PC-3 (cell line): ENCODE results near the gene DRD1. TPM values are rescaled to one million over a fixed set of nuclear protein-coding genes. Genes with fewer than 3 reads are reported as not detected.
"Not testable (repeated sequence)": the region's sequence is repeated elsewhere in the genome, so short reads cannot be mapped to it uniquely, and the experiment has no call there.

ENCODE experiments used
- ATAC-seq: fragments of 200-7000 bp; cut with Tn5 transposase; 2 replicates; pipeline ENCODE4 v1.9.1; 2020; ENCODE audit warnings: mild to moderate bottlenecking, moderate library complexity
- BruUV-seq: library from RNA; stranded (reverse); fragments of 400-500 nt; replicated peaks from 2 replicates; lab custom pipeline; 2021; lab: Mats Ljungman, UMichigan
- CTCF ChIA-PET: fragments of 300-600 bp; sonication (Branson Sonifier 250); formaldehyde crosslinking; loops from one replicate; lab custom pipeline; 2022; ENCODE audit warnings: antibody characterized with exemption; lab: Charles Lee
- POLR2A ChIA-PET: fragments of 300-600 bp; sonication (Branson Sonifier 250); formaldehyde crosslinking; loops from one replicate; lab custom pipeline; 2022; ENCODE audit warnings: antibody characterized with exemption; ENCODE audit not compliant: unreplicated experiment; lab: Charles Lee
- DNase-seq: peaks from one replicate; pipeline ENCODE4 v3.0.0-alpha.2; 2015
- H2AFZ ChIP-seq: fragments of 300-600 bp; sonication (generic); 2 replicates; pipeline ENCODE4 v1.6.0; 2016; ENCODE audit warnings: antibody characterized with exemption, low read length
- H3F3A ChIP-seq: fragments of 300-600 bp; sonication (generic); one replicate; pipeline ENCODE4 v1.6.0; 2017; ENCODE audit warnings: antibody characterized with exemption, low read length, control low read depth, mild to moderate bottlenecking; ENCODE audit not compliant: unreplicated experiment
- H3K27ac ChIP-seq: fragments of 300-600 bp; sonication (generic); 2 replicates; pipeline ENCODE4 v1.5.1; 2016; ENCODE audit warnings: mild to moderate bottlenecking, low read length
- H3K27me3 ChIP-seq: fragments of 300-600 bp; sonication (generic); 2 replicates; pipeline ENCODE4 v1.6.1; 2016; ENCODE audit warnings: low read length, mixed read lengths
- H3K36me3 ChIP-seq: fragments of 300-600 bp; sonication (generic); 2 replicates; pipeline ENCODE4 v1.6.1; 2016; ENCODE audit warnings: low read depth, mixed run types, low read length, mixed read lengths
- H3K4me1 ChIP-seq: fragments of 300-600 bp; sonication (generic); 2 replicates; pipeline ENCODE4 v1.5.1; 2016; ENCODE audit warnings: low read length; ENCODE audit not compliant: insufficient read depth
- H3K4me2 ChIP-seq: fragments of 300-600 bp; sonication (generic); 2 replicates; pipeline ENCODE4 v1.6.0; 2016; ENCODE audit warnings: low read length
- H3K4me3 ChIP-seq: fragments of 300-600 bp; sonication (generic); 2 replicates; pipeline ENCODE4 v1.5.1; 2016; ENCODE audit warnings: mild to moderate bottlenecking, low read length, mixed read lengths
- H3K79me2 ChIP-seq: fragments of 300-600 bp; sonication (generic); 2 replicates; pipeline ENCODE4 v1.6.1; 2017; ENCODE audit warnings: low read length, mixed read lengths
- H3K9ac ChIP-seq: fragments of 300-600 bp; sonication (generic); 2 replicates; pipeline ENCODE4 v1.6.0; 2016; ENCODE audit warnings: mild to moderate bottlenecking, low read length
- H3K9me2 ChIP-seq: fragments of 300-600 bp; sonication (generic); replicated peaks from 2 replicates; pipeline ENCODE4 v1.6.1; 2016; ENCODE audit warnings: mixed run types, low read length, mixed read lengths
- H3K9me3 ChIP-seq: fragments of 300-600 bp; sonication (generic); 2 replicates; pipeline ENCODE4 v1.6.1; 2016; ENCODE audit warnings: low read length, mixed read lengths
- H4K20me1 ChIP-seq: fragments of 300-600 bp; sonication (generic); 2 replicates; pipeline ENCODE4 v1.6.1; 2016; ENCODE audit warnings: low read length, mixed read lengths
- CTCF ChIP-seq: fragments of 300-600 bp; sonication (generic); conservative IDR thresholded peaks from 2 replicates; pipeline ENCODE4 v1.5.1; 2017; ENCODE audit warnings: antibody characterized with exemption, low read depth, mild to moderate bottlenecking, low read length
- EZH2 ChIP-seq: fragments of 300-600 bp; sonication (generic); IDR thresholded peaks from one replicate; pipeline ENCODE4 v1.6.1; 2017; ENCODE audit warnings: antibody characterized with exemption, mild to moderate bottlenecking, low read length; ENCODE audit not compliant: unreplicated experiment
- EZH2phosphoT487 ChIP-seq: fragments of 300-600 bp; sonication (generic); IDR thresholded peaks from 2 replicates; pipeline ENCODE4 v1.6.1; 2018; ENCODE audit warnings: mild to moderate bottlenecking, antibody characterized with exemption, low read length, borderline replicate concordance
- intact Hi-C: fragments of 100-400 bp; cut with micrococcal nuclease; formaldehyde crosslinking; loops from 2 replicates; pipeline ENCODE4 v1.9.0; 2023
- total RNA-seq: library from RNA; depleted of rRNA; stranded (reverse); fragments of >200 nt; gene quantifications from 2 replicates; pipeline ENCODE4 v1.2.3, GENCODE V29; 2014

DRD1 gene
- total RNA-seq, 1 experiment from 2014 or later, result not detected

GRCh38 chr5:175427762-175428161, 16.2 kb downstream of the DRD1 start:
- DNase-seq (no peak), ATAC-seq (no peak)
- ChIA-PET CTCF (no interaction called here), POLR2A (no interaction called here)
- H3K27ac ChIP-seq, result no peak overlapping the region
- no peaks in the 10 kb centered on the region for H3F3A ChIP-seq
- no peak overlapping the region for H2AFZ ChIP-seq
- no peaks in the 10 kb centered on the region for H4K20me1 ChIP-seq
- no peak overlapping the region for H3K4me2 ChIP-seq
- H3K79me2 ChIP-seq, result no peaks in the 10 kb centered on the region
- H3K9me2 ChIP-seq, result no peaks in the 10 kb centered on the region
- H3K9ac ChIP-seq, result no peak overlapping the region
- peaks cover 17% of the 10 kb centered on the region for H3K27me3 ChIP-seq
- TF ChIP-seq EZH2phosphoT487 (no peak), CTCF (no peak), EZH2 (no peak)
- intact Hi-C loops, result no loop called here
- H3K36me3 ChIP-seq, result no peaks in the 10 kb centered on the region
- no TSS peak for BruUV-seq
- H3K4me3 ChIP-seq, result no peak overlapping the region
- H3K4me1 ChIP-seq, result no peaks in the 10 kb centered on the region
- H3K9me3 ChIP-seq, result no peaks in the 10 kb centered on the region

- ATAC-seq, H3K4me3 ChIP-seq, DNase-seq, H3K9ac ChIP-seq, H4K20me1 ChIP-seq, H3K4me2 ChIP-seq, H3K9me3 ChIP-seq, H3K4me1 ChIP-seq, POLR2A ChIA-PET, H3K9me2 ChIP-seq, CTCF ChIA-PET, intact Hi-C loops, H3K27ac ChIP-seq, H2AFZ ChIP-seq, H3K36me3 ChIP-seq, BruUV-seq, H3F3A ChIP-seq, H3K79me2 ChIP-seq: not testable (repeated sequence)
- H3K27me3 ChIP-seq, result peaks cover 17% of the 10 kb centered on the region
Observed at GRCh38 chr5:175424594-175424993, 19.4 kb downstream of the DRD1 start.

GRCh38 chr5:175422058-175422457, 21.9 kb downstream of the DRD1 start:
- ATAC-seq, result no peak
- ChIA-PET POLR2A (no interaction called here), CTCF (no interaction called here)

More at GRCh38 chr5:175422058-175422457, 21.9 kb downstream of the DRD1 start:
- H3K27me3 ChIP-seq, result peaks cover 6% of the 10 kb centered on the region; the same call in 1 of the 2 replicates
- BruUV-seq, result no TSS peak
- no peaks in the 10 kb centered on the region for H3F3A ChIP-seq
- H3K9me3 ChIP-seq, result no peaks in the 10 kb centered on the region
- H3K36me3 ChIP-seq, result no peaks in the 10 kb centered on the region
- no peak overlapping the region for H3K9ac ChIP-seq
- H3K4me1 ChIP-seq, result peaks cover 5% of the 10 kb centered on the region; the same call in 1 of the 2 replicates
- no peaks in the 10 kb centered on the region for H4K20me1 ChIP-seq
- H3K4me3 ChIP-seq, result no peak overlapping the region
- TF ChIP-seq EZH2phosphoT487 (no peak), EZH2 (no peak), CTCF (no peak)
- H3K9me2 ChIP-seq, result no peaks in the 10 kb centered on the region
- intact Hi-C loops, result no loop called here
- H3K4me2 ChIP-seq, result no peak overlapping the region
- DNase-seq, result no peak
- H2AFZ ChIP-seq, result no peak overlapping the region
- no peak overlapping the region for H3K27ac ChIP-seq
- H3K79me2 ChIP-seq, result no peaks in the 10 kb centered on the region
